ENCODE results near the gene JMJD7. TPM values are rescaled to one million over a fixed set of nuclear protein-coding genes. Genes with fewer than 3 reads are reported as not detected.

The JMJD7 gene
- total and polyA plus RNA-seq, 9 of the 15 experiments (the other 6 are each of a cell fraction or from before 2014, with no cell fraction given): 1.2 to 13.9 (median 6.1) TPM

DNA sequence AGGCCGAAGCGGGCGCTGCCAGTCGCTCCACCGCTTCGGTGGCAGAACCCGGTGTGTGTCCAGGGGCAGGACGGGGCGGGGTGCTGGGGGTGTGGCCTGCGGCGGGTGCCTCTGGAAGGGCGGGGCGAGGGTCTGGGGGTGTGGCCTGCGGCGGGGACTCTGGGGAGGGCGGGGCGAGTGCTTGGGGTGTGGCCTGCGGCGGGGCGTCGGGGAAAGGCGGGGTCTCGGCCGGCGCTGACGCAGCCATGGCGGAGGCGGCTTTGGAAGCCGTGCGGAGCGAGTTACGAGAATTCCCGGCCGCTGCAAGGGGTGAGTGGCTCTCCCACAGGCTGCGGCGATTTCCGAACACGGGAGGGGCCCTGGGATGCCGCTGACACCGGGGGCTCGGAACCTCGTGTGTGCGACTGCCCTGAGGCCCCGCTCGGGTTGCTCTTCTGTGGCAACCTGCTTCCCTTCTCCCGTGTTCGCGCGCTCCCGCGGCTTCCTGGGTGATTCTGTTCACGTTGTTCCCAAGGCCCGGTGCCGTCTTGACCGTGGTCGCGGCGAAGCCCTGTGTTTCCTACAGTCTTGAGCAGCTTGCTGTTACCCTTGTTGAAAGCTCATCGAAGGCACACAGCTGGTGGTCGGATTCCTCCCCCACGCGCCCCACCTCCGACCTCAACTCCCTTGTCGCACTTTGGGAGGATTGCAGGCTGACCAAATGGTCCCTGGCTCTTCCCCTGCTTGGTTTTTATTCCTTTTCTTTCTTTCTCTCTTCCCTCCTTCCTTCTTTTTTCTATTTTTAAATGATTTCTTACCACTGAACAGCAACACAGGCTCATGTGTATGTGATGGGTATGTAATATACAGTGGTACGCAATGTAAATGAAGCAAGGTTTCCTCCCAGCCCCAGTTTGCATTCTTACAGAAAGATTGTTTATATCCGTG lies at the start of gene JMJD7 (continued):
- TF ChIP-seq, protein P1, sequence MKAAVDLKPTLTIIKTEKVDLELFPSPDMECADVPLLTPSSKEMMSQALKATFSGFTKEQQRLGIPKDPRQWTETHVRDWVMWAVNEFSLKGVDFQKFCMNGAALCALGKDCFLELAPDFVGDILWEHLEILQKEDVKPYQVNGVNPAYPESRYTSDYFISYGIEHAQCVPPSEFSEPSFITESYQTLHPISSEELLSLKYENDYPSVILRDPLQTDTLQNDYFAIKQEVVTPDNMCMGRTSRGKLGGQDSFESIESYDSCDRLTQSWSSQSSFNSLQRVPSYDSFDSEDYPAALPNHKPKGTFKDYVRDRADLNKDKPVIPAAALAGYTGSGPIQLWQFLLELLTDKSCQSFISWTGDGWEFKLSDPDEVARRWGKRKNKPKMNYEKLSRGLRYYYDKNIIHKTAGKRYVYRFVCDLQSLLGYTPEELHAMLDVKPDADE (conservative IDR thresholded peaks at IDR 0.05; ENCODE audit: control insufficient read depth, low read depth, low read length): peak; percentile 58; the same call in 1 of the 2 replicates
- TF ChIP-seq DEAF1 (CRISPR knock-in tag; IDR thresholded peaks at IDR 0.05): no peak
- TF ChIP-seq MEF2D (tag; conservative IDR thresholded peaks at IDR 0.05; ENCODE audit: low read depth): no peak
- TF ChIP-seq HDAC1 (IDR thresholded peaks at IDR 0.05): peak in 1 of 2 experiments; percentile 91; a peak in 2 of 4 replicates
- TF ChIP-seq HLTF (IDR thresholded peaks at IDR 0.05): peak; percentile 74
- TF ChIP-seq ZNF778 (CRISPR knock-in tag; IDR thresholded peaks at IDR 0.05): no peak
- TF ChIP-seq U2AF2 (optimal IDR thresholded peaks at IDR 0.05; ENCODE audit: low read depth, low read length): no peak
- TF ChIP-seq RBM34 (IDR thresholded peaks at IDR 0.05; ENCODE audit: borderline replicate concordance, insufficient read depth, low read length): no peak
- no peak for TF ChIP-seq TAF9B (IDR thresholded peaks at IDR 0.05; ENCODE audit: partially characterized antibody)
- TF ChIP-seq ARID3A (IDR thresholded peaks at IDR 0.05; ENCODE audit: borderline replicate concordance, low read depth, low read length): no peak
- TF ChIP-seq RFX7 (CRISPR knock-in tag; IDR thresholded peaks at IDR 0.05): no peak
- TF ChIP-seq, protein P2, sequence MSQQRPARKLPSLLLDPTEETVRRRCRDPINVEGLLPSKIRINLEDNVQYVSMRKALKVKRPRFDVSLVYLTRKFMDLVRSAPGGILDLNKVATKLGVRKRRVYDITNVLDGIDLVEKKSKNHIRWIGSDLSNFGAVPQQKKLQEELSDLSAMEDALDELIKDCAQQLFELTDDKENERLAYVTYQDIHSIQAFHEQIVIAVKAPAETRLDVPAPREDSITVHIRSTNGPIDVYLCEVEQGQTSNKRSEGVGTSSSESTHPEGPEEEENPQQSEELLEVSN (IDR thresholded peaks at IDR 0.05; ENCODE audit: borderline replicate concordance in 1 of 2, extremely low read depth in 1 of 2, insufficient read depth in 1 of 2, insufficient read length in 1 of 2, low read depth in 1 of 2, low read length in 1 of 2, poor library complexity in 1 of 2, severe bottlenecking in 1 of 2): peak; percentile 46 to 49
- no peak for TF ChIP-seq ZNF518B (CRISPR knock-in tag; IDR thresholded peaks at IDR 0.05)
- TF ChIP-seq ZNF316 (IDR thresholded peaks at IDR 0.05): no peak
- TF ChIP-seq XRCC5 (IDR thresholded peaks at IDR 0.05; ENCODE audit: low read depth, low read length): no peak
- TF ChIP-seq SMARCC2 (IDR thresholded peaks at IDR 0.05; ENCODE audit: low read depth): no peak
- TF ChIP-seq SAFB2 (IDR thresholded peaks at IDR 0.05; ENCODE audit: borderline replicate concordance, low read depth, low read length, severe bottlenecking): no peak
